Mammary epithelial cell (primary cell): ENCODE data around the gene MCF2L.

ENCODE experiments used
- CTCF ChIP-seq, 2 donors: IDR thresholded peaks in 1 of 2; conservative IDR thresholded peaks in 1 of 2; 2 replicates each; pipeline ENCODE4 v1.5.1; 2011 to 2012; ENCODE audit warnings: inconsistent platforms in 2 of 2, low read length in 2 of 2, mild to moderate bottlenecking in 2 of 2, control low read depth in 1 of 2, low read depth in 1 of 2; ENCODE audit not compliant: insufficient read depth in 1 of 2; ENCODE audit errors: extremely low read depth in 1 of 2
- EZH2 ChIP-seq: IDR thresholded peaks from 2 replicates; pipeline ENCODE4 v1.6.1; 2012; ENCODE audit warnings: low read length, inconsistent platforms, borderline replicate concordance

- TF ChIP-seq CTCF (conservative IDR thresholded peaks at IDR 0.05 in 1 of 2, IDR thresholded peaks at IDR 0.05 in 1 of 2; ENCODE audit: extremely low read depth in 1 of 2, insufficient read depth in 1 of 2, low read depth in 1 of 2, low read length in 2 of 2) = no peak
- TF ChIP-seq EZH2 = no peak
Observed at GRCh38 chr13:113066746-113067145, 97.7 kb downstream of the MCF2L start.
